CD4-positive, alpha-beta T cell treated with Interleukin-21 for 1 hour (primary cell): ENCODE data around the gene SLC16A10.
"Not testable (repeated sequence)": the region's sequence is repeated elsewhere in the genome, so short reads cannot be mapped to it uniquely, and the experiment has no call there.

Source experiments
- DNase-seq: peaks from one replicate; pipeline ENCODE4 v3.0.0-alpha.2; 2020

Gene SLC16A10

GRCh38 chr6:111189666-111190210 lies 102.4 kb downstream of the SLC16A10 start:
- DNase-seq, result not testable (repeated sequence)

GRCh38 chr6:111190637-111191036 lies 103.3 kb downstream of the SLC16A10 start:
- DNase-seq, result no peak

GRCh38 chr6:111191136-111191535 lies 103.8 kb downstream of the SLC16A10 start:
- not testable (repeated sequence) for DNase-seq

DNA sequence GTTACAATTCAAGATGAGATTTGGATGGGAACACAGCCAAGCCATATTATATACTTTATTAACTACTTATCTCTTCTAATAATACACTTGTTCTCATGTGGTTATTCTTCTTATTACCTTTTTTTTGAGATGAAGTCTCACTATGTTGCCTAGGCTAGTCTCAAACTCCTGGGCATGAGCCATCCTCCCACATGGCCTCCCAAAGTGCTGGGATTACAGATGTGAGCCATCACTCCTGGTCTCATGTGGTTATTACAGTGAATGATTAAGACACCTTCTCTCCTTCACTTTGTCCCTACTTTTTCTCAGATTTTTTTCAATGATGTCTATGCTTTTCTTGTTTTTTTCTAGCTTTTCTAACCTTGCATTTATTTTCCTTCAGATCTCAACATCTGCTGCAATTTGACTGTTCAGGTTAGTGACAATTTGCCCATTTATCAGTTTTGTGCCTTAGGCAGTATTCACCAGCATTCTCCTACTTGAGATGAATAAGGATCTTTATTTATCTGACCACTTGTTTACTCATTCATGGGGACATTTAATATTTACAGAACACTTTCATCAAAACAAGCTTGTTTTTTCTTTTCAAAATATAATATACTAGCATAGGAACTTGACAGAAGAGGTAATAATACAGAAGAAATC lies 105.7 kb downstream of the SLC16A10 start:
- DNase-seq, result no peak

- DNase-seq, result no peak
These were observed 108.4 kb downstream of the SLC16A10 start for GRCh38 chr6:111195656-111196055.

GRCh38 chr6:111198841-111199240 lies 111.5 kb downstream of the SLC16A10 start:
- no peak for DNase-seq

DNA sequence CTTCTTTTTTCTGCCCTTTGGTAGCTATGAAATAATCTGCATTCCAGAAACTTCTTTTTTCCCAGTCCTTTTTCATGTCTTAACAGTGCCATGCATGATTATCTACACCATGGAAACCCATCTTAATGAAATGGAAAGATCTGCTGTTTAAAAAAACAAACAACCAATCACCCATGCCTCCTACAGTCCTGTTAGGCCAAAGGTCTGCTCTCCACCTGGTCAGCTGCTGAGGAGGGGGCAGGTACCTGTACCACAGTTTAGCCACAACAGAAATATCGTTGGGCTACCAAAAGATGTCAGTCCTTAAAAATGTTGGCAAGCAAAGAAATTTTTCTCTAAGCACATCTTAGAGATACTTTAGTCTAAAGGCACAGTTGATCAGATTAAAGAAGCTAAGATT lies 112.6 kb downstream of the SLC16A10 start:
- no peak for DNase-seq

DNA sequence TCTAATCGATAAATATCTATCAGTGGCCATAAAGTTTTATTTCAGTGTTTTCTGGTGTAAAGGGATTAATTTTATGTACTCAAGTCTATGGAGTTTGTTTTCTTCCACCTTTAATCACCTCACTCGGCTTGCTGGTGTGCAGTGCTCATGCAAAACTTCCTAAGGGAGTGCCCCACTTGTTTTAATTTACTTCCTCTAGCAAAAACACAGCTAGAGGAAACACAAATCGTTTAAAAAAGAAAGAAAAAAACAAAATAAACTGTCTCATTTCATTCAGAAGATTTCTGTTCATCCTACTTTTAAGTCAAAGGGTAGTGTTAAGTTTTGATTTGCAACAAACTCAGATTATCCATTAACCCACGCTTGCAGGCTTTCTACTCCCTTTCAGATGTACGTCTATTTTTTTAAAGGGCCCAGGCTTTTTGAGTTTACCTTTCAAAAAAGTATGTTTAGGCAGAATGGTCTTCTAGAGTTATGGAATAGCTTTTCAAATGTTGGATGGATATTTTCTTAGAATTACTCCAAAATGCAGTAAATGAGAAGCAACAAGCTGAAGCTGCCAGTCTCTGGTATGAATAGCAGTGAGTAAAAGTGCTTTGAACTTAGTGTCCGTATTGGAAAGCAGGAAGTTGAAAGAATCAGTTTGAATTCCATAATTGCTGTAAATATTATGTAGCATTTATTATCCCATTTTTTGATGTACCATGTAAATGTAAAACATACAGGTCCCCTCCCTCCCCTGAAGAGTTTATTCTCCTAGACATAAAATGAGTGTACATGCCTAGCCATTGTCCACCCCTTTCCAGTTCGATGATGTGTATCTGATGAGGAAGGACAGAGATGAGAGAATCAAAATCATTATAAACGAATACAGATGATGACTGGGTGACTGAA lies 113.3 kb downstream of the SLC16A10 start:
- no peak for DNase-seq

DNA sequence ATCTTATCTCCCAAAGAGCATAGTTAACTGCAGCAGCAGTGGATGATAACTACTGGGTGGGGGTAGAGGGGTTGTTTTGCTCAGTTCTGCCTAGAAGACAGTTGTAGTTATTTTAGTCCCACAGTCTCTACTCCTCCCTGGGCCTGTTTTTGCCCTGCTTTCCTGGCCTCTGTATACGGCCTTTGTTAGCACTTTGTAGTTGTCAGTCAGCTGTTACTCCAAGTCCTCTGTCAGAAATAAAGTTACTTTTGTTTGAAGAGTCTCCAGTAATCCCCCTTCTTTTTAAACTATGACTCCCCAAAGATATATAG lies 113.9 kb downstream of the SLC16A10 start:
- no peak for DNase-seq

DNA sequence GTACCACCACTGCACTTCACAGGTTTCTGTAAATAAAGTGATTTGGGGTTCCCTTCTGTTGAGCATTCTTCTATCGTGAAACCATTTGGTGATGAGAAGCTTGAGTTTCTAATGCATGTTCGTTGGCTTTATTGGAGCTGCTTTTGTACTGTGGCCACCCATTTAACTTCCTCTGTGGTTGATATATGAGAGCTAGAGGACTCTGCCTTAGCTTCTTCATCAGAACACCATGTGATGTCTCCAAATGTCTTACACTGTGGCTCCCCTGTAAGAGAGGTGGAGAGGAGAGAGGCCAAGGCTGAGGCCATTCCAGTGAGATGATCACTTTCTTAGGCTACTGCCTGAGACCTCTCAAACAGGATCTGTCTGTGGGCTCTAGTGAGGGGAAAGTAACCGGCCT lies 114.5 kb downstream of the SLC16A10 start:
- no peak for DNase-seq

DNA sequence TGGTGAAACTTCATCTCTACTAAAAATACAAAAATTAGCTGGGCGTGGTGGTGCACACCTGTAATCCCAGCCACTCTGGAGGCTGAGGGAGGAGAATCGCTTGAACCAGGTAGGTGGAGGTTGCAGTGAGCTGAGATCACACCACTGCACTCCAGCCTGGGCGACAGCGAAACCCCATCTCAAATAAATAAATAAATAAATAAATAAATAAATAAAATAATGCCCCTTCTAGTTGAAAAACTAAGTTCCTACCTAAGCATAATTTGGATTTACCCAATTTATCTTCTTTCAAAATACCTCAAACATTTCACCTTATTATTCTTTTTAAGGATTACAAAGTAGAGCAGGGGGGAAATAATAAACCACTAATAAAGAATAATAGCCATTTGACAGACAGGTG lies 116.2 kb downstream of the SLC16A10 start:
- not testable (repeated sequence) for DNase-seq

- DNase-seq, result no peak
These were observed 117.0 kb downstream of the SLC16A10 start for GRCh38 chr6:111204305-111204704.

- no peak for DNase-seq
These were observed 117.6 kb downstream of the SLC16A10 start for GRCh38 chr6:111204881-111205280.

DNA sequence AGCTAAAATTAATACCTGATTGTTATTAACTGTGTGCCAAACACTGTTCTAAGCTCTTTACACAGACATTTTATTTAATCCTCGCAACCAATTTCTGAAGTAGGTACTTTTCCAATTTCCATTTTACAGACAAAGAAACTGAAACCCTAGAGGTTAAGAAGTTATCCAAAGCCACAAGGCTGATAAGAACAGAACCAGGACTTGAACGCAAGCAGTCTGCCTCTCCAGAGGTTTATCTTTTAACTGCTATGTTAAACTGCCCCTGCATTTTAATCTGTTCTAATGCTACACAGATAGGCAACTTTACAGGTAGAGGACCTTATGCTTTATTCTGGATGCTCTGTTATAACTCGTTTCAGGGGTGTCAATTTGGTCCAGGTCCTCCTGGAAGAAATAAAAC lies 118.2 kb downstream of the SLC16A10 start:
- no peak for DNase-seq

- no peak for DNase-seq
These were observed 120.0 kb downstream of the SLC16A10 start for GRCh38 chr6:111207141-111207858.

DNA sequence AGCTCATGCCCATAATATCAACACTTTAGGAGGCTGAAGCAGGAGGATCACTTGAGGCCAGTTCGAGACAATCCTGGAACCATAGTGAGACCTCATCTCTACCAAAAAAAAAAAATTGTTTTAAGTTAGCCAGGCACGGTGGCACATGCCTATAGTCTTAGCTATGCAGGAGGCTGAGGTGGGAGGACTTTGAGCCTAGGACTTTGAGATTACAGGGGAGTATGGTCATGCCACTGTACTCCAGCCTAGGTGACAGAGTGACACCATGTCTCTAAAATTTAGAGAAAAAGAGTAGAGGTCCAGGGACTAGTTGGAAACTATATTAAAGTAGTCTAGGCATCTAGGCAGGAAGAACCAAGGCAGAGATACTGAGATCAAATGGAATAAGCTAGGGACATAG lies 121.6 kb downstream of the SLC16A10 start:
- no peak for DNase-seq

GRCh38 chr6:111210194-111210728 lies 123.0 kb downstream of the SLC16A10 start:
- peak; percentile 66 for DNase-seq

DNA sequence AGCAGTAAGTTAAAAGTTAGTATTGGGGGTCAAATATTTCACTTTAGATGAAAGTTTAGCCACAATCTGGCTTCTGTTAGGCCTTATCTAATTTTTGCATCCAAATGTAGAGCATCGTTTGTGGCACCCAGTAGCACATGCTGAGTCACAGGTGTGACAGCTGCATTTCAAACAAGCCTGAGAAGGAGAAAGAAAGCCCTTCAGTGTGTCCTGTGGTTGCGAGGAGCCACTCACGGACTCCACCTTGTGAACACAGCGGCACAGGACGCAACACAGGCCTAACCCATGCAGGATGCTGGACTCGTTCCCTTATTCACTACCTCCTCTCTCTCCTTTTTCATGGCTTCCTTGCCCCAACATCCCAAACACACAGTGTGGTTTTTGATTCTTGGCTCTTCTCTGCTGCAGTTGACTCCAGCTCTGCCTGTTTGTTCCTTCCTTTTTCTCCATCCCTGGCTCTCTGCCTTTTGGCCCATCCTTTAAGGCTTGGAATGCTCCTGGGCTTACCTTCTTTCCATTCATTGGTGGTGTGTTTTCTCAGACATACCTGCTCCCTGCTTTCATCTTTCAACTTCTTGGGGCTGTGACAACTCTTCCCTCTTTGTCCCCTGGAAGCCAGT lies 124.2 kb downstream of the SLC16A10 start:
- DNase-seq, result no peak

GRCh38 chr6:111212625-111213024 lies 125.3 kb downstream of the SLC16A10 start:
- DNase-seq, result no peak

DNA sequence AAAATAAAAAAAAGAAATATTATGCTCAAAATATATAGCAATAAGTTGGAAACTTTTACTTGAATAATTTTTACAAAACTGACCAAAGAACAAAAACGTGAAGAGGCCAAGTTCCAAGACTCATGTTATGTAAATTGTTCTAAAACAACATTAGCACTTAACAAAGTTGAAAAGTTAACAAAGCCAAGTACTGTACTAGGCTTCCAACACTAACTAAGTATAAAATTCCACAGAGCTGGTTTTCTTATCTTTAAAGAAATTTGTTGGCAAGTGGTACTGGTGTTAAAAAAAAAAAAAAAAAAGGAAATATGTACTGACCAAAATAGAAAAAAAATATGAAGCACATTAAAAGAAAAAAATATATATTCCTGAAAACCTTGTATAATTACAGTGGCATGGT lies 127.8 kb downstream of the SLC16A10 start:
- DNase-seq, result no peak

- no peak for DNase-seq
These were observed 132.5 kb downstream of the SLC16A10 start for GRCh38 chr6:111219785-111220184.

GRCh38 chr6:111220383-111221031 lies 133.2 kb downstream of the SLC16A10 start:
- no peak for DNase-seq
